ENCODE measurements around the gene COL26A1.

DNA sequence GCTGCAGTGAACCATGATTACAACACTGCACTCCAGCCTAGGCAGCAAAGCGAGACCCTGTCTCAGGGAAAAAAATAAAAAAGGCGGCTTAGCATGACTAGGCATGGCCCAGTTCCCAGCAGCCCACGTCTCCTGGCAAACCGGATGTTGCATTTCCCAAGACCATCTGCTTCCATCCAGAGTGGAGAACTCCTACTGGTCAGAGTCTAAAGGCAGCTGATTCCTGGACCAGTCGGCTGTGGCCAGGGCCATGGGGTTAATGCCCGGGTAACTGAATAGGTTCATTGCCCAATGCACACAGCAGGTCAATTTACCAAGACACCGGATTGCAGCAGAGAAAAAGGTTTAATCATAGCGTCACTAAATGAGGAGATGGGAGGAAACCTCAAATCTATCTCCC lies 133.3 kb downstream of the COL26A1 start:
- TF ChIP-seq, protein P1, sequence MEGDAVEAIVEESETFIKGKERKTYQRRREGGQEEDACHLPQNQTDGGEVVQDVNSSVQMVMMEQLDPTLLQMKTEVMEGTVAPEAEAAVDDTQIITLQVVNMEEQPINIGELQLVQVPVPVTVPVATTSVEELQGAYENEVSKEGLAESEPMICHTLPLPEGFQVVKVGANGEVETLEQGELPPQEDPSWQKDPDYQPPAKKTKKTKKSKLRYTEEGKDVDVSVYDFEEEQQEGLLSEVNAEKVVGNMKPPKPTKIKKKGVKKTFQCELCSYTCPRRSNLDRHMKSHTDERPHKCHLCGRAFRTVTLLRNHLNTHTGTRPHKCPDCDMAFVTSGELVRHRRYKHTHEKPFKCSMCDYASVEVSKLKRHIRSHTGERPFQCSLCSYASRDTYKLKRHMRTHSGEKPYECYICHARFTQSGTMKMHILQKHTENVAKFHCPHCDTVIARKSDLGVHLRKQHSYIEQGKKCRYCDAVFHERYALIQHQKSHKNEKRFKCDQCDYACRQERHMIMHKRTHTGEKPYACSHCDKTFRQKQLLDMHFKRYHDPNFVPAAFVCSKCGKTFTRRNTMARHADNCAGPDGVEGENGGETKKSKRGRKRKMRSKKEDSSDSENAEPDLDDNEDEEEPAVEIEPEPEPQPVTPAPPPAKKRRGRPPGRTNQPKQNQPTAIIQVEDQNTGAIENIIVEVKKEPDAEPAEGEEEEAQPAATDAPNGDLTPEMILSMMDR (conservative IDR thresholded peaks at IDR 0.05; ENCODE audit: low read length) = no peak
- TF ChIP-seq EZH2phosphoT487 (IDR thresholded peaks at IDR 0.05; ENCODE audit: borderline replicate concordance, low read depth, low read length) = no peak

Measured in OCI-LY7 (cell line).